ENCODE data around the gene FNBP1. TPM values are rescaled to one million over a fixed set of nuclear protein-coding genes. Genes with fewer than 3 reads are reported as not detected.

The FNBP1 gene
- total and polyA plus RNA-seq, 10 of the 15 experiments (the other 5 are each of a cell fraction or from before 2014, with no cell fraction given), result 64.5 to 353 (median 179) TPM

- WGBS (ENCODE audit: insufficient coverage, insufficient replicate concordance, low lambda C conversion rate, missing lambda C conversion rate), result 62% methylated on average over 20 of the region's 20 CpGs
- in situ Hi-C loops (cut with MboI), result no loop called here
- TF ChIP-seq SRF (IDR thresholded peaks at IDR 0.05; ENCODE audit: low read depth in 2 of 2, low read length in 2 of 2) (no peak), SMARCA5 (IDR thresholded peaks at IDR 0.05) (0 out of 2 replicates have a peak, but pooled peaks have one; percentile 84), MTA2 (IDR thresholded peaks at IDR 0.05; ENCODE audit: low read depth) (peak; percentile 77), POLR2AphosphoS2 (IDR thresholded peaks at IDR 0.05; ENCODE audit: low read depth, low read length) (no peak), ATF3 (IDR thresholded peaks at IDR 0.05; ENCODE audit: borderline replicate concordance, extremely low read depth, low read depth, low read length) (no peak), SUZ12 (IDR thresholded peaks at IDR 0.05; ENCODE audit: unreplicated experiment) (no peak), NBN (IDR thresholded peaks at IDR 0.05) (no peak), SMAD1 (IDR thresholded peaks at IDR 0.05; ENCODE audit: low read depth, partially characterized antibody) (no peak), MYC (IDR thresholded peaks at IDR 0.05; ENCODE audit: insufficient read depth, insufficient read length, insufficient replicate concordance, low read length, severe bottlenecking) (no peak), ZNF274 (IDR thresholded peaks at IDR 0.05; ENCODE audit: insufficient read depth, insufficient read length) (no peak), PML (IDR thresholded peaks at IDR 0.05; ENCODE audit: low read length) (no peak), TAF1 (IDR thresholded peaks at IDR 0.05; ENCODE audit: borderline replicate concordance, low read depth, low read length) (no peak), ATF2 (IDR thresholded peaks at IDR 0.05; ENCODE audit: low read length) (peak; percentile 77), RFX5 (IDR thresholded peaks at IDR 0.05; ENCODE audit: low read depth, low read length) (no peak), E4F1 (IDR thresholded peaks at IDR 0.05; ENCODE audit: borderline replicate concordance, partially characterized antibody) (no peak)
Observed at GRCh38 chr9:129900263-129901027, 142.5 kb downstream of the FNBP1 start.

More at GRCh38 chr9:129900263-129901027, 142.5 kb downstream of the FNBP1 start:
- H3K4me1 ChIP-seq (ENCODE audit: control insufficient read depth, insufficient read depth, low read length), result peaks cover 68% of the 10 kb centered on the region
- no peaks in the 10 kb centered on the region for H4K20me1 ChIP-seq (ENCODE audit: control insufficient read depth, insufficient read depth)
- FAIRE-seq (peak; percentile 76), ATAC-seq (peak; percentile 96), DNase-seq (ENCODE audit: low read depth, low spot score) (peak; percentile 85)
- POLR2A ChIA-PET, result interaction anchor here (0.8 to 1.6 kb wide), 3 partner anchors 14 to 126 kb away, joined by 3 to 5 read pairs (median 3); no protein-coding TSS in a partner anchor
- H3K27me3 ChIP-seq (replicated peaks in 1 of 2; ENCODE audit: control insufficient read depth in 2 of 2, insufficient read depth in 2 of 2, low read length in 1 of 2), result no peaks in the 10 kb centered on the region
- RAD21 ChIA-PET (ENCODE audit: unreplicated experiment), result interaction anchor here (0.9 to 1.9 kb wide), 4 partner anchors 8 to 129 kb away, joined by 3 to 8 read pairs (median 6); no protein-coding TSS in a partner anchor
- H3K36me3 ChIP-seq (ENCODE audit: control insufficient read depth in 2 of 2, insufficient read depth in 2 of 2, low read length in 1 of 2), result peaks cover 28 to 66% of the 10 kb centered on the region in 2 experiments
- no peaks in the 10 kb centered on the region; the same call in 2 of the 3 replicates for H3K9me3 ChIP-seq (replicated peaks; ENCODE audit: control insufficient read depth, insufficient read depth, low read length)
- no peak overlapping the region for H3K4me2 ChIP-seq (ENCODE audit: control insufficient read depth, insufficient read depth)
- CTCF ChIA-PET, result no interaction called here
- peak overlapping the region; percentile 71 for H3K27ac ChIP-seq (ENCODE audit: control insufficient read depth, insufficient read depth)
- H3K4me3 ChIP-seq, result no peak overlapping the region
- intact Hi-C loops (cut with micrococcal nuclease; ENCODE audit: unreplicated experiment), result loop anchor here (1.0 kb wide), 1 partner anchor 12 kb away; no protein-coding TSS in a partner anchor
- SMC1A ChIA-PET (ENCODE audit: uncharacterized antibody, unreplicated experiment), result interaction anchor here (0.9 kb wide), 1 partner anchor 141 kb away, joined by 3 read pairs; no protein-coding TSS in a partner anchor
- 0 out of 2 replicates have a peak overlapping the region, but pooled peaks have one; percentile 8 for H3K9ac ChIP-seq (ENCODE audit: control insufficient read depth, insufficient read depth, low read length)
- peaks cover 23% of the 10 kb centered on the region for H3K79me2 ChIP-seq (ENCODE audit: control insufficient read depth, insufficient read depth, low read length)
- no peak overlapping the region for H2AFZ ChIP-seq (ENCODE audit: control insufficient read depth, low read depth, low read length)
- TSS peak; percentile 10 for BruUV-seq (replicated peaks)
